ENCODE results near the gene RPS5. TPM values are rescaled to one million over a fixed set of nuclear protein-coding genes. Genes with fewer than 3 reads are reported as not detected.

Gene RPS5
- total and polyA plus RNA-seq, 9 of the 15 experiments (the other 6 are each of a cell fraction or from before 2014, with no cell fraction given), result 1,228 to 3,570 (median 2,484) TPM

DNA sequence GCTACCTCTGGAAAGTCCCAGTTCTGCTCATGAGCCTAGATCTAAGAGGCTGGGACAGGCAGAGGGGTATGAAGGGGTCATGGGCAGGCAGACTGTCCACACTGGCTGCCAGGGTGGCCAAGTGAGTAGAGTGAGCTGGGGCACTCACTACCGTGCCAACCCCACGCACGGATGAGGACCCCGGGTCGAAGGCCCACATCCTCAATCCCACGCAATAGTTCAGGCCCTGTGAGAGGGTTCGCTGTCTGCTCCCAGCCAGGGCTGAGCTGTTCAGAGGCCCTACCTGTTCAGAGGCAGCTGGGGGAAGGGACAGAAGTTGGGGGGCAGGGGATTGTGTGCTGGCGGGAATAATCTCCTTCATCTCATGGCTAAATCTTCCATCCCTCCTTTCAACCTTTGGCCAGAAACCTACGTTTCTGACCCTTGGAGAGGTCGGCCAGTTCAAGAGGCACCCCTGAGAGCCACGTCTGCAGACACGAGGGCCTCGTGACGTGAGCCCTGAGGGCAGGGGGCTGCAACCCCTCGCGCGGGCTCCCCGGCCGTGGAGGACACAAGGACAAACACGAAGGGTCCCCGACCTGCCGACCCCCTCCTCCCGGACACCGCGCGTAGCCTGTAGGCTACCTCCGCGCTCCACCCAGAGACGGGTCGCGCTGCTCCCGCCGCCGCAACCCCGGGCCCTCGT, 1.0 kb upstream of the RPS5 start (continued):
- no peak for TF ChIP-seq OTX1 (CRISPR knock-in tag; IDR thresholded peaks at IDR 0.05)
- 0 out of 2 replicates have a peak, but pooled peaks have one; percentile 51 for TF ChIP-seq ZNF347 (CRISPR knock-in tag; IDR thresholded peaks at IDR 0.05; ENCODE audit: low read depth)
- TF ChIP-seq ZNF586 (CRISPR knock-in tag; conservative IDR thresholded peaks at IDR 0.05), result peak; percentile 21; the same call in 1 of the 2 replicates
- 0 out of 2 replicates have a peak, but pooled peaks have one; percentile 2 for TF ChIP-seq CBFA2T3 (IDR thresholded peaks at IDR 0.05)
- no peak for TF ChIP-seq TBP (optimal IDR thresholded peaks at IDR 0.05; ENCODE audit: low read depth, low read length)
- TF ChIP-seq ZNF12 (CRISPR knock-in tag; IDR thresholded peaks at IDR 0.05), result peak; percentile 76; the same call in 1 of the 2 replicates
- peak; percentile 70; the same call in 1 of the 2 replicates for TF ChIP-seq CREB3L1 (IDR thresholded peaks at IDR 0.05; ENCODE audit: borderline replicate concordance, low read depth)
- TF ChIP-seq SRSF3 (IDR thresholded peaks at IDR 0.05; ENCODE audit: insufficient read depth, low read length), result 0 out of 2 replicates have a peak, but pooled peaks have one; percentile 84
- TF ChIP-seq STAG1 (CRISPR knock-in tag; IDR thresholded peaks at IDR 0.05; ENCODE audit: borderline replicate concordance), result peak; percentile 61
- TF ChIP-seq CEBPB (tag; IDR thresholded peaks at IDR 0.05), result no peak
